ENCODE results near the gene H1-8.

H1-8 gene

DNA sequence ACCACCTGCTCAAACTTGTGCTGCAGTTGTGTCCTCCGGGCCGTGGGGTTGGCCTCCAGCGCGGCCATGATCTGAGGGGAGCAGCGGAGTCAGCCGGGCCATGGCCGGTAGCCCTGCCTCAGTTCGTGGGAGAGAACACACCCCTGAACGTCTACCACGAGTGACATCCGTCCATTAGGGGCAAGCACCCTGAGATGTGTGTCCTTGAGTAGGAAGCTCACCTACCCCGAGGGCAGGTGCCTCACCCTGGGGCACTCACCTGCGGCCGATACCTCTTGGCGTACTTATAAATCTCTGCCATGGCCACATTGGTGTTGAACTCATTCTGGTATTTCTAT, 13.4 kb downstream of the H1-8 start:
- no peak for DNase-seq (ENCODE audit: low spot score)

- DNase-seq (ENCODE audit: low spot score) = no peak
These were observed 14.0 kb downstream of the H1-8 start for GRCh38 chr3:129556890-129557547.

- DNase-seq (ENCODE audit: low spot score) = no peak
These were observed 14.5 kb downstream of the H1-8 start for GRCh38 chr3:129557548-129557894.

- no peak for DNase-seq (ENCODE audit: low spot score)
These were observed 15.3 kb downstream of the H1-8 start for GRCh38 chr3:129558081-129558771.

GRCh38 chr3:129558772-129559564, 16.0 kb downstream of the H1-8 start:
- no peak for DNase-seq (ENCODE audit: low spot score)

DNA sequence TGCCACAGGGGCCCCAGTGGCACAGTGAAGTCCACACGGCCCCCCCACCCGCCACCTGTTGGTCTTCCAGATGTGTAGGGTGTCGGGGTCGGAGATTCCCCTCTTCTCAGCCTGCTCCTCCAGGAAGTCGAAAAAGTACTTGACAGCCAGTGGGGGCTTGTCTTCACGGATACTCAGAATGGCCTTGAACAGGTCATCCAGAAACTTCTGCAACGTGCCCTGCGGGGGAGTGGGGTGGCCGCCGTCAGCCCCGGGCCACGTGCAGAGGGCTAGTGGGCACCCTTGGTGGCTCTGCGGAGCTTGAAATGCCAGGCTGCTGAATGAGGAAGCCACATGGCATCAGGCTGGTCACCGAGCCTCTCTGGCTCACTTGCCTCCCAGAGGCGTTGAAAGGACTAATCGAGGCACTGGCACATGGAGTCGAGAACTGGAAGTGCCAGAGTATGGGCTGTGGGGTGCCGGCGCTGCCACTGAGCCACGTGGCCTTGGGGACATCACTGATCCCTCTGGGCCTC, 16.6 kb downstream of the H1-8 start:
- DNase-seq (ENCODE audit: low spot score) = no peak

GRCh38 chr3:129560269-129560787, 17.4 kb downstream of the H1-8 start:
- no peak for DNase-seq (ENCODE audit: low spot score)

GRCh38 chr3:129560911-129561594, 18.1 kb downstream of the H1-8 start:
- DNase-seq (ENCODE audit: low spot score) = no peak

DNA sequence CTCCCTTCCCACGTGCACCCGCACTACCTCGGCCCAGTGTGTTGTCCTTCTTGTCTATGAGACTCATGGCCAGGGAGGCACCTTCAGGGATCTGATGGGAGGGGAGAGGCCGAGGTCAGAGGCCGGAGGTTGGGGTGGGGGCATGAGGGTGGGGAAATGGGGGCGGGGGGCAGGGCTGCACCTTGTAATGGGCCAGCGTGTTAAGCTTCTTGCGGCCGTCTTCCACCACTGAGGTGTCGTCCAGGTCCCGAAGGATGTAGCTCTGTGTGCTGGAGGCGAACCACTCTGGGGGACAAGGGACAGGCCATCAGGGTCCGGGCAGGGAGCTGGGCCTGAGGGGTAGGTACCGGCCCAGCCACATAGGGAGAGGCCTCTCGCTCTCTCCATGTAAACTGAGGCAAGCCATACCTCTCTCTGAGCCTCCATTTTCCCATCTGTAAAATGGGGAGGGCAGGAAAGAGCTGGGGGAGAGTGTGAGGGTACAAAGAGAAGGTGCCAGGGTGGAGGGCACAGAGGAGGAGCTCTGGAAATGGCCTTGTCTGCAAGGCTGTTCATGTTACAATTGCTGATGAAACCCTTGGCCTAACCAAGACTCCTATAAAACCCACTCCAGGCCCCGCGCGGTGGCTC, 18.8 kb downstream of the H1-8 start:
- no peak for DNase-seq (ENCODE audit: low spot score)

DNA sequence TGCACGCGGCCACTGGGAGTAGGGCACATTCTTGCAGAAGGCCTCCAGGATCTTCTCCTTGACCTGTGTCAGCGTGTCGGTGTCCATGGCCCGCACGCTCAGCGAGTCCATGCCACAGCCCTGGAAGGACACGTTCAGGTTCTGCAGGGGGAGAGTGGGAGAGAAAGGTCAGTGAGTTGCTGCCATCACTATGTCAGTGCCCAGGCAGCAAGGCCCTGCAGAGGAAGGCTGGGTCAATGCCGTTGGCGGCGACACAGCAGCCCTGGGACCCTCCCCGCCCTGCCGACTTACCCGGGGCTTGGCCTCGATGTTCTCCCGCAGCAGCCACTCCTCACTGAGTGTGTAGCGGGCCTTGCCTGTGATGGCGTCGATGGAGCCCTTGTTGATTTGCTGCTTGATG, 19.8 kb downstream of the H1-8 start:
- no peak for DNase-seq (ENCODE audit: low spot score)

- DNase-seq (ENCODE audit: low spot score) = no peak
These were observed 20.4 kb downstream of the H1-8 start for GRCh38 chr3:129563332-129563731.

DNA sequence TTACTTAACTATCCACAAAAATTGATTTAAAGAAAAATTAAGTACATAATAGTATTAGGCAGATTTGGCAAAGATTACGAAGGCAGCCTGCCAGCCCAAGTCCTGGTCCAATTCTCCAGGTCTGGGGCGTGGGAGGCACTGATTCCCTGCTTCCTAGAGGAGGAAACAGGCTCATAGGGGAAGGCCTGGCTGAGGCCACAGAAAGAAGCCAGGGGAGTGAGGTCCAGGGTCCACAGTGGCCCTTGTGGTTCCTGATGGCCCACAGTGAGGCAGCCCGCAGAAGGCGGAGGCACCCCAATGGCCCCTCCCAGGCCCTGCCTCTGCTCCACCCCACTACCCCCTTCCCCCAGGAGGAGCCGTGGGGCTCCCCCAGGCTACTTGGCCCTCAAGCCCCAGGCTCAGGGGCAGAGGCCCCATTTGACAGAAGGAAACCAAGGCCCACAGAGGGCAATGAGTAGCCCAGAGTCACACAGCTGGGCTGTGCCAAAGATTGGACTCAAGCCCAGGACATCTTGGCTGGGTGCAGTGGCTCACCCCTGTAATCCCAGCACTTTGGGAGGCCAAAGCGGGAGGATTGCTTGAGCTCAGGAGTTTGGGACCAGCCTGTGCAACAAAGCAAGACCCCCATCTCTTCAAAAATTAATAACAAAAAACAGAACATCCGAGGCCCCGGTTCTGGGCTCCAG, 21.0 kb downstream of the H1-8 start:
- no peak for DNase-seq (ENCODE audit: low spot score)

DNA sequence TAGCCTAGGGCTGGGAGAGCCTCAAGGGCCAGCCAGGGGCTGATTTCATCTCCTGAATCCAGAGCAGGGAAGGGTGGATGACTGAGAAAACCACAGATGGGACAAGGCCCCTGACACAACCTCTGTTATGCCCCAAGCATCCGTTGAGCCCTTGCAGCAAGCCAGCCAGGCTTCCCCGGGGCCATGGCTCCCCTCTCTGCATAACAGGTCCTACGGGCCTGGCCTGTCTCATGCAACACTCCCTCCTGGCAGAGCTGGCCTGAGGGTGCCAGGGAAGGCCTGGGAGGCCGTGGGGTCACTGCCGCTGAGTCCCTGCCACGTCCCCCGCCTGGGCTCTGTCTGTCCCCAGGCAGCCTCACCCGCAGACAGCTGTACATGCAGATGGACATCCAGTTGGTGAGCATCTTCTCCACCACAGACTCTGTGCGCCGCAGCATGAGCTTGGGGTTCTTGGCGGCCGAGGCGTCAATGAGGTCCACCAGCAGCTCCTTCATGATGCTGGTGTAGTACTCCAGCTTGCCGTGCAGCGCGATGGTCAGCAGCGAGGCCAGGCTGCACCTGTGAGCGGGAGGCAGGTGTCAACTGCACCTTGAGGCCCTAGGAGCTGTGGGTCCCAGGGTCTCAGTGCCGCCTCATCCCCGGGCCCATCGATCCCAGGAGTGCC, 22.1 kb downstream of the H1-8 start:
- DNase-seq (ENCODE audit: low spot score) = no peak

DNA sequence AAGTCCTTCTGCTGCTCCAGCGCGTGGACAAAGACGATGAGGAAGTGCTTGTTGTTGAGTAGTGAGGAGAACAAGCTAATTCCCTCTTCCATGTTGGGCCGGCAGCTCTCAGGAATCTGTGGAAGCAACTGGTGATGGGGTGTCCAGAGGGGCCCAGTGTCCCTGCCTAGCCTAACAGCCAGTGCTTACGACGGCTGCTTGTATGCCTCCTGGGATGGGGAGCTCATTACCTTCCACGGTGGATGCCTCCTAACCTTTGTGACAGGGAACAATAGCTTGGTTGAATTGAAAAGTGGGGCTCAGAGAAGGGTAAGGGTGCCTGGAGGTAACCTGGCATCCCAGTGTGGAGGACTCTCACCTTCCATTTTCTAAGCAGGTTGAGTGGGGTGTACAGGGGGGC, 22.9 kb downstream of the H1-8 start:
- DNase-seq (ENCODE audit: low spot score) = no peak

DNA sequence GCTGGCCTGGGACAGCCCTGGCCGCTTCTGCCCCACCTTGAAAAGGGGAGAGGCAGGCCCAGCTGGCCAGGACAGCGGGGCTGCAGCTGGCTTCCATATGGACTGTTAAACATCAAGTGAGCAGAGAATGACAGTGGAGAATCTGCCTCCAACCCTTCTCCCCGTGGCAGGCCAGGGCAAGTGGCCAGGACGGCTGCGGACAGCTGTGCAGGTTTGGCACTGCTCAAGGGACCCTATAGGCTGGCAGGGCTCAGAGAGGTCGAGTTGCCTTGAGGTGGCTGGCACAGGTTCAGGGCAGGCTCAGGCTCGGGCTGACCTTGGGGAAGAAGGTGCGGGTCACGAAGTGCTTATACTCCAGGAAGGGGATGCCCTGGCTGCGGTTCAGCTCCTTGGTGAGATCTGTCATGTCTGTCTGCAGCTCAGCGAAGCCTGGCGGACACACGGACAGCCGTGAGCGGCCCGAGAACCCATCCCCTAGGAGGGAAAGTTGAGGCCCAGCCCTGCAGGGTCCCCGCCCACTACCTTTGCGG, 24.3 kb downstream of the H1-8 start:
- DNase-seq (ENCODE audit: low spot score) = no peak

DNA sequence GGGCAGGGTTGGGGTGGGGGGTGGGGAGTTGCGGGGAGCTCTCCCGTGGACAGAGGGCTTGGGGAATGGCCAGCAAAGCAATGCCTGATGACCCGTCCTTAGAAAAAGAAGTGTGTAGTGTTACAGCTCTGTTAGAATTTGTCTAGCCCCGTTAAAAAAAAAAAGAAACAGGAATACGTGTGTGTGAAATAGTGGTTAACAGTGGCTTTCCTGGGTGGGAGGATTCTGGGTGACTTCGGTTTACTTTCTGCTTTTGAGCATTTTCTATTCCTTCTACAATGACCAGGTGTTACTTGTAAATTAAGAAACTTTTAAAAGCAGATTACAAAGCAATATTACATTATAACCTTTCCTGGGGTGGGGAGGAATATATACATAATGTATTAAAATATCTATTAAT, 25.0 kb downstream of the H1-8 start:
- DNase-seq (ENCODE audit: low spot score) = no peak

DNA sequence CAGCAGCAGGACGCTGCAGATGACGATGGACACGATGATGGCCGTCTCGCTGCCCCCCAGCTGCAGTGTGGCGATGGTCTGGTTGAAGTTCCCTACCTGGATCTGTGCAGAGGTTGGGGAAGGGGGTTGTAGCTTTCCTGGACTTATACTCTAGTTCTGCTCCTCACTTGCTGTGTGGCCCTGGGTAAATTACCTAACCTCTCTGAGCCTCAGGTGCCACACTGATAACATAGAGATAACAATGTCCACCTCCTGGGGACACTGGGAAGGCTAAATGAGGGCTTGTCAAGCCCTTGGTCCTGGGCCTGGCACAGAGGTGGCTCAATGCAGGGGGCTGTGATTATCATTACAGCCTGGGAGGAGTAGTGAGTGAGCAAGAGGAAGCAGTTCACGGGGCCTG, 26.9 kb downstream of the H1-8 start:
- no peak for DNase-seq (ENCODE audit: low spot score)

DNA sequence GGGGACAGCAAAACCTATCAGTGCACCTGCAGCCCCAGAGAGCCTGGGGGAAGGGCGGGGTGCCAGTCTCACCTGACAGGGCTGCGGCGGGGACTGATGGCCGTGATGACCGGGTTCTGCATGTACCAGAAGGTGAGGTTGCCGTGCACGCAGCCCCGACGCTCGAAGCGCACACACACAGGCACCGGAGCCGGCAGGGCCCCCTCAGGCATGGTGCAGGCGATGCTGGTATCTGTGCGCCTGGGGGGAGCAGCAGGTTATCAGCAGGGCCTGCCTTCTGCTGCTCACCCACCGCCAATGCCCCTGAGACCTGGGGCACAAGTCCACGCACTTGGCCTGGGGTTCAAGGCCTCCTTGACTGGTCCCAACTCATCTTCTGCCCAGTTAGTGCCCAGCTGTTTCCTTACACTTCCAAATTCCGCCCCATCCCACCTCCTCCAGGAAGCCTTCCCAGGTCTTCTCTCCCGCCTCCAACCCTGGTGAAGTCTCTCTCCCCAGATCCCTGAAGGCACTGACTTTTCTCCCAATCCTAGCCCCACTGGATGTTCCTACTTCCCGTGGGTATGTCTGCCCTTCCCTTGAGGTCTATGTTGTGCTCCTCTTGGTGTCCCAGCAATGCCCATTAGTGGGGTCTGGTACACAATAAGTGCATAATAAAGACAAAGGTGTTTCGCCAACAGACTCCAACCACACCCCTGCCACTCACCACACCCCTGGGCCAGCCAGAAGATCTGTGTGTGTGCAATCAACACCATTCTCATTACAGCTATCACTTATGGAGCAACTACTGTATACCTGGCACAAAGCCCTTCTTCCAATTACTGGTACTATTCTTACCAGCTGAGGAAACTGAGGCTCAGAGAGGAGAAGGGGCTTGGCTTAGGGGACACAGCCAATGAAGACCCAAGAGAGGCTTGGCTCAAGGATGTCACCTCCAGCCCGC, 28.9 kb downstream of the H1-8 start:
- no peak for DNase-seq (ENCODE audit: low spot score)

- no peak for DNase-seq (ENCODE audit: low spot score)
These were observed 29.6 kb downstream of the H1-8 start for GRCh38 chr3:129572603-129573002.

Measured in HuH-7.5 (cell line).